Measurements from ENCODE around the gene PIWIL4.
"Not testable (repeated sequence)": the region's sequence is repeated elsewhere in the genome, so short reads cannot be mapped to it uniquely, and the experiment has no call there.

Gene PIWIL4

GRCh38 chr11:94623120-94623735 lies 56.1 kb downstream of the PIWIL4 start:
- peak; percentile 85 for TF ChIP-seq CTCF (IDR thresholded peaks at IDR 0.05; ENCODE audit: insufficient read depth, missing control alignments)
- peak; percentile 29 for DNase-seq (ENCODE audit: insufficient read length, low spot score)
- peak; percentile 84 for FAIRE-seq

GRCh38 chr11:94625422-94625821 lies 58.3 kb downstream of the PIWIL4 start:
- FAIRE-seq; DNase-seq (ENCODE audit: insufficient read length, low spot score): not testable (repeated sequence)

- DNase-seq (ENCODE audit: insufficient read length, low spot score); FAIRE-seq: not testable (repeated sequence)
Observed at GRCh38 chr11:94627003-94627560, 59.9 kb downstream of the PIWIL4 start.

GRCh38 chr11:94629741-94630140 lies 62.6 kb downstream of the PIWIL4 start:
- no peak for TF ChIP-seq CTCF (IDR thresholded peaks at IDR 0.05; ENCODE audit: insufficient read depth, missing control alignments)
- FAIRE-seq (no peak), DNase-seq (ENCODE audit: insufficient read length, low spot score) (no peak)

GRCh38 chr11:94630221-94630620 lies 63.1 kb downstream of the PIWIL4 start:
- no peak for FAIRE-seq
- no peak for TF ChIP-seq CTCF (IDR thresholded peaks at IDR 0.05; ENCODE audit: insufficient read depth, missing control alignments)

GRCh38 chr11:94632356-94632755 lies 65.2 kb downstream of the PIWIL4 start:
- no peak for DNase-seq (ENCODE audit: insufficient read length, low spot score)
- TF ChIP-seq CTCF (IDR thresholded peaks at IDR 0.05; ENCODE audit: insufficient read depth, missing control alignments), result no peak

More at GRCh38 chr11:94630221-94630620, 63.1 kb downstream of the PIWIL4 start:
- DNase-seq (ENCODE audit: insufficient read length, low spot score), result no peak

GRCh38 chr11:94635072-94635471 lies 67.9 kb downstream of the PIWIL4 start:
- FAIRE-seq, result no peak
- TF ChIP-seq CTCF (IDR thresholded peaks at IDR 0.05; ENCODE audit: insufficient read depth, missing control alignments), result no peak
- DNase-seq (ENCODE audit: insufficient read length, low spot score), result no peak

More at GRCh38 chr11:94632356-94632755, 65.2 kb downstream of the PIWIL4 start:
- no peak for FAIRE-seq

- DNase-seq (ENCODE audit: insufficient read length, low spot score) (no peak), FAIRE-seq (no peak)
Observed at GRCh38 chr11:94636388-94636949, 69.3 kb downstream of the PIWIL4 start.

More at GRCh38 chr11:94636388-94636949, 69.3 kb downstream of the PIWIL4 start:
- no peak for TF ChIP-seq CTCF (IDR thresholded peaks at IDR 0.05; ENCODE audit: insufficient read depth, missing control alignments)

Data from D721Med (cell line).